Gastroesophageal sphincter (tissue), 4 donors: ENCODE measurements around the gene AFF3. TPM values are rescaled to one million over a fixed set of nuclear protein-coding genes. Genes with fewer than 3 reads are reported as not detected.

Experiments
- ATAC-seq: fragments of 150-250 bp; one replicate; pipeline ENCODE4 v1.9.1; 2016; ENCODE audit warnings: mild to moderate bottlenecking, moderate library complexity
- H3K27ac ChIP-seq, 4 donors: fragments of 200-600 bp; sonication (generic) in 3 of 4; 1 replicate in 3 of 4; 2 replicates in 1 of 4; pipeline ENCODE4 v1.5.1; 2016 to 2019
- H3K27me3 ChIP-seq: fragments of 200-600 bp; sonication (generic); one replicate; pipeline ENCODE4 v1.5.1; 2019
- H3K36me3 ChIP-seq, 2 donors: fragments of 200-600 bp; sonication (generic); one replicate each; pipeline ENCODE4 v1.5.1; 2019; ENCODE audit warnings: control low read depth in 1 of 2
- H3K4me1 ChIP-seq, 3 donors: fragments of 200-600 bp; sonication (generic); 1 replicate in 2 of 3; 2 replicates in 1 of 3; pipeline ENCODE4 v1.5.1; 2016 to 2019; ENCODE audit warnings: control low read depth in 2 of 3
- H3K4me3 ChIP-seq, 2 donors: fragments of 200-600 bp; sonication (generic); one replicate each; pipeline ENCODE4 v1.5.1; 2019; ENCODE audit warnings: mild to moderate bottlenecking in 1 of 2, moderate library complexity in 1 of 2
- H3K9me3 ChIP-seq, 3 donors: fragments of 200-600 bp; sonication (generic); one replicate each; pipeline ENCODE4 v1.5.1; 2017 to 2019; ENCODE audit warnings: control low read depth in 2 of 3
- CTCF ChIP-seq, 4 experiments: fragments of 200-600 bp in 2 of 4; fragments of 450-650 bp in 2 of 4; sonication (generic) in 1 of 4; IDR thresholded peaks; one replicate each; pipeline ENCODE4 v1.5.1; 2017 to 2019; ENCODE audit warnings: antibody characterized with exemption in 4 of 4, mild to moderate bottlenecking in 2 of 4, moderate library complexity in 2 of 4
- EP300 ChIP-seq: sonication (generic); formaldehyde crosslinking; IDR thresholded peaks from one replicate; pipeline ENCODE4 v1.6.1; 2017; ENCODE audit warnings: antibody characterized with exemption, mild to moderate bottlenecking
- POLR2A ChIP-seq, 2 donors: fragments of 450-650 bp; IDR thresholded peaks; one replicate each; pipeline ENCODE4 v1.6.1; 2017; ENCODE audit warnings: antibody characterized with exemption in 2 of 2, mild to moderate bottlenecking in 2 of 2, moderate library complexity in 1 of 2
- POLR2AphosphoS5 ChIP-seq: sonication (generic); formaldehyde crosslinking; IDR thresholded peaks from one replicate; pipeline ENCODE4 v1.6.1; 2017; ENCODE audit warnings: antibody characterized with exemption
- WGBS, 2 donors: methylation state at CpG; one replicate each; pipeline ENCODE4 v1.1.5; 2018; ENCODE audit warnings: low coverage in 1 of 2; 5-methylcytosine and 5-hydroxymethylcytosine counted together
- total RNA-seq, 4 donors: library from RNA; depleted of rRNA; stranded (reverse); fragments of >200 nt; gene quantifications; one replicate each; pipeline ENCODE4 v1.1.0, GENCODE V29; 2016

Gene AFF3
- total RNA-seq, 4 donors from 2014 or later, result 15.4 to 74.8 (median 37.7) TPM

GRCh38 chr2:99970292-99970868 is 172.0 kb downstream of the AFF3 start:
- Histone ChIP-seq H3K36me3 (peaks cover 0 to 6% of the 10 kb centered on the region in 2 donors), H3K27ac (no peak overlapping the region), H3K4me1 (no peaks in the 10 kb centered on the region), H3K9me3 (no peaks in the 10 kb centered on the region), H3K27me3 (no peaks in the 10 kb centered on the region), H3K4me3 (no peak overlapping the region)
- no peak for ATAC-seq
- no peak for TF ChIP-seq POLR2A (IDR thresholded peaks at IDR 0.05)
- TF ChIP-seq POLR2AphosphoS5, result no peak
- TF ChIP-seq CTCF (IDR thresholded peaks at IDR 0.05), result no peak
- TF ChIP-seq EP300, result no peak
- 80 to 86% methylated on average over 9 to 12 of the region's 12 CpGs for WGBS, 2 donors

- TF ChIP-seq POLR2A (IDR thresholded peaks at IDR 0.05) (no peak), EP300 (no peak), CTCF (IDR thresholded peaks at IDR 0.05) (no peak), POLR2AphosphoS5 (no peak)
- H3K27me3 ChIP-seq, result no peaks in the 10 kb centered on the region
- no peaks in the 10 kb centered on the region for H3K9me3 ChIP-seq
- H3K4me1 ChIP-seq, result peaks cover 0 to 18% (median 5%) of the 10 kb centered on the region in 3 donors
- no peak for ATAC-seq
- H3K36me3 ChIP-seq, result peaks cover 0 to 5% of the 10 kb centered on the region in 2 donors
- 80 to 83% methylated on average over 6 to 9 of the region's 9 CpGs for WGBS, 2 donors
- H3K27ac ChIP-seq, result no peak overlapping the region
- H3K4me3 ChIP-seq, result no peak overlapping the region
These were observed 181.0 kb downstream of the AFF3 start for GRCh38 chr2:99961196-99961913.

- no peak overlapping the region for H3K4me3 ChIP-seq
- peaks cover 0 to 18% (median 5%) of the 10 kb centered on the region in 3 donors for H3K4me1 ChIP-seq
- WGBS, 2 donors, result 54% methylated on average over 3 of the region's 3 CpGs; no CpG with 5 or more reads in 1 of the 2 donors
- H3K27ac ChIP-seq, result no peak overlapping the region
- H3K9me3 ChIP-seq, result no peaks in the 10 kb centered on the region
- H3K36me3 ChIP-seq, result peaks cover 0 to 5% of the 10 kb centered on the region in 2 donors
- TF ChIP-seq POLR2AphosphoS5 (no peak), EP300 (no peak), CTCF (IDR thresholded peaks at IDR 0.05) (no peak), POLR2A (IDR thresholded peaks at IDR 0.05) (no peak)
- ATAC-seq, result no peak
- H3K27me3 ChIP-seq, result no peaks in the 10 kb centered on the region
These were observed 181.6 kb downstream of the AFF3 start for GRCh38 chr2:99960790-99961189.

GRCh38 chr2:99960291-99960690 is 182.1 kb downstream of the AFF3 start:
- Histone ChIP-seq H3K27me3 (no peaks in the 10 kb centered on the region), H3K36me3 (peaks cover 0 to 5% of the 10 kb centered on the region in 2 donors), H3K27ac (no peak overlapping the region), H3K4me3 (no peak overlapping the region), H3K9me3 (no peaks in the 10 kb centered on the region), H3K4me1 (peaks cover 0 to 18% (median 5%) of the 10 kb centered on the region in 3 donors)
- WGBS, 2 donors, result 73 to 85% methylated on average over 3 to 5 of the region's 5 CpGs
- no peak for TF ChIP-seq POLR2AphosphoS5
- TF ChIP-seq CTCF (IDR thresholded peaks at IDR 0.05), result no peak
- no peak for TF ChIP-seq EP300
- no peak for TF ChIP-seq POLR2A (IDR thresholded peaks at IDR 0.05)
- no peak for ATAC-seq
